Mammary epithelial cell (primary cell): ENCODE measurements around the gene C15orf39.
"Not testable (repeated sequence)": the region's sequence is repeated elsewhere in the genome, so short reads cannot be mapped to it uniquely, and the experiment has no call there.

Experiments used
- EZH2 ChIP-seq: IDR thresholded peaks from 2 replicates; pipeline ENCODE4 v1.6.1; 2012; ENCODE audit warnings: low read length, inconsistent platforms, borderline replicate concordance
- TF ChIP-seq, protein P1 (sequence below), 2 donors: IDR thresholded peaks in 1 of 2; conservative IDR thresholded peaks in 1 of 2; 2 replicates each; pipeline ENCODE4 v1.5.1; 2011 to 2012; ENCODE audit warnings: inconsistent platforms in 2 of 2, low read length in 2 of 2, mild to moderate bottlenecking in 2 of 2, control low read depth in 1 of 2, low read depth in 1 of 2; ENCODE audit not compliant: insufficient read depth in 1 of 2; ENCODE audit errors: extremely low read depth in 1 of 2

DNA sequence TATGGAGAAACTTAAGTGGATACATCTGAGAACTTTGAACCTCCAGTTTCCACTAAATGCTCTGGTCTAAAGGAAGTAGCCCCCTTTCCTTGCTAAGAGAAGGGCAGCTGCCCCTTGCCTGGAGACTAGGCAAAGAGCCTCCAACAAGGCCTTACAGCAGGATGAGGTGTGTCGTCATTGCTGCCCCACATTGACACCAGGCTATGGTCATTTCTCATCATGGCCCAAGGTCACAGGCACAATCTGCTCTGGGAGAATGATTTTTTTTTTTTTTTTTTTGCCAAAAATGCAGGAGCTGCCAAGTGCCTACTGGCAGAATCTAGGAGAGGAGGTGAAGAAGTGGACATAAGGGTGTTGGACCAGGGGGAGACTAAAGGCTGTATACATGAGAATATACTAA lies 44.1 kb downstream of the C15orf39 start:
- TF ChIP-seq, protein P1, sequence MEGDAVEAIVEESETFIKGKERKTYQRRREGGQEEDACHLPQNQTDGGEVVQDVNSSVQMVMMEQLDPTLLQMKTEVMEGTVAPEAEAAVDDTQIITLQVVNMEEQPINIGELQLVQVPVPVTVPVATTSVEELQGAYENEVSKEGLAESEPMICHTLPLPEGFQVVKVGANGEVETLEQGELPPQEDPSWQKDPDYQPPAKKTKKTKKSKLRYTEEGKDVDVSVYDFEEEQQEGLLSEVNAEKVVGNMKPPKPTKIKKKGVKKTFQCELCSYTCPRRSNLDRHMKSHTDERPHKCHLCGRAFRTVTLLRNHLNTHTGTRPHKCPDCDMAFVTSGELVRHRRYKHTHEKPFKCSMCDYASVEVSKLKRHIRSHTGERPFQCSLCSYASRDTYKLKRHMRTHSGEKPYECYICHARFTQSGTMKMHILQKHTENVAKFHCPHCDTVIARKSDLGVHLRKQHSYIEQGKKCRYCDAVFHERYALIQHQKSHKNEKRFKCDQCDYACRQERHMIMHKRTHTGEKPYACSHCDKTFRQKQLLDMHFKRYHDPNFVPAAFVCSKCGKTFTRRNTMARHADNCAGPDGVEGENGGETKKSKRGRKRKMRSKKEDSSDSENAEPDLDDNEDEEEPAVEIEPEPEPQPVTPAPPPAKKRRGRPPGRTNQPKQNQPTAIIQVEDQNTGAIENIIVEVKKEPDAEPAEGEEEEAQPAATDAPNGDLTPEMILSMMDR (conservative IDR thresholded peaks at IDR 0.05 in 1 of 2, IDR thresholded peaks at IDR 0.05 in 1 of 2; ENCODE audit: extremely low read depth in 1 of 2, insufficient read depth in 1 of 2, low read depth in 1 of 2, low read length in 2 of 2): not testable (repeated sequence)
- TF ChIP-seq EZH2: not testable (repeated sequence)
